Measurements from ENCODE around the gene ZBTB20.

ZBTB20 gene

DNA sequence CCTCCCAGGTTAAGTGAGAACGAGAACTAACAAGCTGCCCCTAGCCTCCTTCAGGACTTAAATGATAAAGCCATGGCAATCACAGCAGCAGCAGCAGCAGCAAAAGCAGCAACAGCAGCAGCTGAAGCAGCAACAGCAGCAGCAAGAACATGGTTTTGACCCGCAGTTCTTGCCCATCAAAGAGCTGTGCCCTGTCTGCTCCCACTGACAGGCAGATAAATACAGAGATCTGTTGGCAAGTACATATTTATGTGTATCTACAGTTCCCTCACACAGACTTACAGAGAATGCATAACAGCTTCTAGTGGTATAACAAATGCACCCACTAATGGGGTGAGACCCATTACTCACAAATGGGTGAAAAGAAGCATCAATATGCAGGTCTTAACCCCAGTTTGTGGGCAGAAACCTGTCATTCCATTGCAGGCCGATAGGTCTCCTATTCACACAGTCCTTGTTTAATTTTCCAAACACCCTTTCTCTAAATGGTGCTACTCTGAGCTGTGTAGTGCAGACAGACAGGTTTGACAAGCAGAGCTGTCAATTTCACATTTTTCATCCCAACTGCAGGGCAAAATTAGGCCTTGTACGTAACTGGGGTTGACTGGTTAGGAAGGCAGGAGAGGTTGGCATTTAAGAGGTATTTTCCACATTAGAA, 537.0 kb downstream of the ZBTB20 start:
- no peak for DNase-seq

- DNase-seq, result no peak
Observed at GRCh38 chr3:114608293-114608692, 538.8 kb downstream of the ZBTB20 start.

DNA sequence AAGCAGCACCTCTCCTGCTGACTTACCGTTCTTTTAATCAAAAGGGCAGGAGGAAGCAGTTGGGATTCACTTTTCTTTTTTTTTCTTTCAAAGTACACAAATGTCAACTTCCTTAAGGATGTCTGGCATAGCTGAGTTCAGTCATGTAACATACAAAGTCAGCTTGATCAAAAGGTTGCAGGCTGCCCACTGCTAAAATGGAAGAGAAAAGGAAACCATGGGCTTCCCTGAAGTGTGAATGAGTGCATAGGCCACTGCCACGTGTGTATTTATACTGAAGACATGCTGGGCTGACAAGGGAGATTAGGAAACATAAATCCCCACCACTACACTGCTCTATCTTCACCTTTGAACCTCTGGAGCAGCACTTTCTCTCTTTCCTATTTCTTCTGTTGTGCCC, 540.8 kb downstream of the ZBTB20 start:
- DNase-seq, result no peak

GRCh38 chr3:114600571-114600970, 546.5 kb downstream of the ZBTB20 start:
- DNase-seq, result no peak

DNA sequence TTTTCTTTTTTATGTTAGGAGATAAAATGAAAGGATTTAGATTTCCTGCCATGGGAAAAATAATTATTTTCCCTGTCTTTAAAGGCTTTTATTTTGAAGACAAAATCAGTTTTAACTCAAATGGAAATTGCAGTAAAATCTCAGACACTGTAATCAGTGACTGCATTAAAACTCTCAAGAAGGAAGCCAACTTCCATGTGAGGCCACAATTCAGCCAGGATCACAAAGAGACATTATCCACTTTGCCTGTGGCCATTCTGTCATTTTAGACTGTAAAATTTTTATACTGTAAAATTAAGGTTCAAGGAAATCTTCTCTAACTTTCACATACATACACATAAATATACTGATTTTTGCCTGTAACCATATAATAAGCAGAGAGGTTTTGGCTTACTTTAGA, 549.2 kb downstream of the ZBTB20 start:
- DNase-seq, result no peak

GRCh38 chr3:114597012-114597411, 550.1 kb downstream of the ZBTB20 start:
- no peak for DNase-seq

DNA sequence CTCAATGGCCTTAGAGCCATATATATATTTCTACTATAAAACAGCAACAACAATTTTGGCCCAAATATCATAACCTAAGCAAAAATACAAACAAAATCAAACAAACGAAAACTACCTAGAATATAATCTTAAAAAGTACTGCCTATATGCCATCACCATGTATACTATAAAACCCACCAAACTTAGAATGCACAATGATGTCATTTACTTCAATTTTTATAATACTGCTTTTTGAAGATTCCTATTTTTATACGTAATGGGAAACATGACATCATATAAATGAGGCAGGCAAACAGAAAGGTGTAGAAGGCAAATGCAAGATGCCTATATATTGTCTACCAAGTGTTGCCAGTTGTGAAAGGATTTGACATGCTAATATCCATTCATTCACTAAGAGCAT, 550.9 kb downstream of the ZBTB20 start:
- no peak for DNase-seq

DNA sequence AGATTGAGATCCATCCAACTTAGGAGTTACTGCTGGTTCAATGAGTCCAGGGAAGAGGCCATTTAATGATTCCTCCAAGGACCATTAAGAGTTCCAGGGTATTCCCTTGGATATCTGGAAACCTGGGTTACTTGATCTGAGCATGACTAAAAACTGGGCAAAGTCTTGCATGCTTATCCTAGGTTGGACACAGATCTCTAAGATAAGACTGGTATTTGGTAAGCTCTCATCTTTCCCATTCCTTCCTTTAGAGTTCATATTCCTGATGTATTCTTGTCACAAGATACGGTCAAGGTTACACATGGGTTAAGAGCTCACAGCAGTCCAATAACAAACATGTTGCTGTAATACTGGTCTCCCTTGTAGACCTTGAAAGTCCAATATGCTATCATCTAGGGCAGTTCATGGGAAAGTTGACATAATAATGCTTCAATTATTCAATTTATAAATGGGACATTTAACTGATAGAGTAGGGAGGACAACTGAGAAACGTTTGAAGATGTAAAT, 551.5 kb downstream of the ZBTB20 start:
- no peak for DNase-seq

DNA sequence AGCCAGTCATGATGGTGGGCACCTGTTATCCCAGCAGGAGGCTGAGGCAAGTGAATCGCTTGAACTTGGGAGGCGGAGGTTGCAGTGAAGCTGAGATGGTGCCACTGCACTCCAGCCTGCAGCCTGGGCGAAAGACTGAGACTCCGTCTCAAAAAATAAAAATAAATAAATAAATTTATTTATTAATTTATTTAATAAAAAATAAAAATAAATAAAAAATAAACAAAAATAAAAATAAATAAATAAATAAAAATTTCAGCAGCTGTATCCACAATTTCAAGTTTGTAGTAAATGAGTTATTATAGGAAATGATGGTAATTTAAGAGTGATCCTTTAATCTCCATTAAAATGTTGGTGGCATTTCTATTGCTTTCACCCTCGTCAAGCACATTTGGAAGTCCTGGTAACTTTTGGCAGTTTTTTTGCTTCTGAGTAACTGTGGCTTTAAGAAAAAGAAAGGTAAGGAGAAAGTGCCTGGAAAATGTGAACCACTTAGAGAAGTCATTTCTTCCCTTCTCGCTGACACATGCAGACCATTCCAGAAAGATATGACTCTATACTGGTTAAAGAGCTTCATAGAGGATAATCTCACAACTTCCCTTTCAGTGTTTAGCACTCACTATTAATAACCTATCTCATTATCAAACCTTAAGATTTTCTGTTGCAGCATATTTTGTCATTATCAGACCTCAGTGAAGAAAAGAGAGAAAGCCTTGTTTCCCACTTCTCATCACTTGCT, 556.6 kb downstream of the ZBTB20 start:
- DNase-seq, result no peak

- DNase-seq, result no peak
Observed at GRCh38 chr3:114587986-114588385, 559.1 kb downstream of the ZBTB20 start.

DNA sequence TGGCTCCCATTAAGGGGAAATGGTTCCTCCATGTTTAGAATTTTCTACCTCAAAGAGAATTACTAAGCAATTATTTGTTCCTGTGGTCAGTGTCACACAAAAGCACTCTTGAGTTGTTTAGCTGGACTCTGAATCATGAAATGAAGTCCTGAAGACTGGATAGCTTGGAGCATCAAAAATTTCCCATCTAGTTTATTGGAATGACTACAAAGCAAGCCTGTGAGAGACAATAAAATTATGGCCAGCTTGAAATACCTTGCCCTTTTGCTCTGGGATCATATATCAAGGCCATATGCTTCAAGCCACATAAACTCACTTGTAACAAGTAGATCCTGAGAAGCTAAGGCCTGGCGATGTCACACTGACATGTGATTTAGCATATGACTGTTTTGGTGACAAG, 561.0 kb downstream of the ZBTB20 start:
- no peak for DNase-seq

DNA sequence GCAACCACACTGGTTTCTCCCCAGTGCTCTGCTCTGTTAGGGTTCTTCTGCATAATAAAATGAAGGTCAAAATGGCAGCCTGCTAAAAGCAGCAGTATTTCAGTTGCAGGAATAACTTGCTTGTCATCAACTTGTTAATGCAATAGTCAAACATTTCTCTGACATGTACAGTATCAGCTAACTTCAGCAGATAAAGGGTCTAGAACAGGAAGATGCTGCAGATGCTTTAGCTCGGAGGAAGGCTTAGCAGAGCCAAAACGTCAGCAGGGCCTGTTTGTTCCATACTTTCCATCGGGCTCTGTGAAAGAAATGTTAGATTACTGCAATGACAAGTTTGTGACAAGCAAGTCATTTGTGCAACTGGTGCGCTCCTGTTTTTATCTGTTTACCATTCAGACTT, 561.4 kb downstream of the ZBTB20 start:
- no peak for DNase-seq

DNA sequence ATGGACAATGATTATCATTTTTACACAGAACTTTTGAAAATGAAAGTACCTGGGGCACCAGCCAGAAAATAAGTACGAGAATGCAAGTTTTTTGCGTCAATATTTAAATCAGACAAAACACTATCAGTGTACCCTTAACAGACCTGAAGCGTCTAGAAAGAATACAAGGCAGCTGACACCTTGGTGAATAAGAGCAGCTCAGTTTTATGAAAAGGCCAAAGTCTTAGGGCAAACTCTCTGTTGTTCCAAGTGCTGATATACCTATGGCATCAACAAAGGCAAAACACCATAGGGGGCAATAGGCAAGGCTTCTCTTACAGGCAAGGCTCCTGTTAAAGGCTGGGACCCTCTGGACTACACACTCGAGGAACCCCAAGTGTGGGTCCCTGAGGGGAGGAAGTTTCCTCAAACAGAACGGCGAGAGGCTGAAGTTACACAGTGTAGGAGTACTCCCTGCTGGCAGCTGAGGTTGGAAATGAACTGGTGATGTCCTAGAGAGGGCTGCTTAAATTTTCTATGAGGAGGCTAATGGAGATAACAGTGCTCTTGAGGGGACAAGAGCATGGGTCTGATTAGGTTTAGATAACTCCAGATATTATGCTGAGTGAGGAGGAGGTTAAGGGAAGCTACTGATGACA, 562.2 kb downstream of the ZBTB20 start:
- DNase-seq, result no peak

DNA sequence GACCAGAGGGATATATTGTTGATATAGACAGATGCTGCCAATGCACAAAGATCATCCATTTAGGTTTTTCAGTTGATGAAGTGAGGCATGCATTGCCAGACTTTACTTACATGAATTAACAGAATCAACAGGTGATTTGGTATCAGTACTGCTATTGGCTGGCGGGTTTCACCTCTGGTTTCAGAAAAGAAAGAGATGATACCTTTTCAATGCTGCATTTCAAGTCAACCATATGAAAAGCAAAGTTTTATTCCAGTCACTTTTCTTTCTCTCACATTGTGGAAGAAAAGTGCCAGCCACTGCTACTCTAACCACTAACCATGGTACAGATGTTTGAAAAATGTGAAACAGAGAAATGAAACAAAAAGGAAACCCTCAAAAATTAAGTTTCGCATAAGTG, 564.2 kb downstream of the ZBTB20 start:
- DNase-seq, result no peak

DNA sequence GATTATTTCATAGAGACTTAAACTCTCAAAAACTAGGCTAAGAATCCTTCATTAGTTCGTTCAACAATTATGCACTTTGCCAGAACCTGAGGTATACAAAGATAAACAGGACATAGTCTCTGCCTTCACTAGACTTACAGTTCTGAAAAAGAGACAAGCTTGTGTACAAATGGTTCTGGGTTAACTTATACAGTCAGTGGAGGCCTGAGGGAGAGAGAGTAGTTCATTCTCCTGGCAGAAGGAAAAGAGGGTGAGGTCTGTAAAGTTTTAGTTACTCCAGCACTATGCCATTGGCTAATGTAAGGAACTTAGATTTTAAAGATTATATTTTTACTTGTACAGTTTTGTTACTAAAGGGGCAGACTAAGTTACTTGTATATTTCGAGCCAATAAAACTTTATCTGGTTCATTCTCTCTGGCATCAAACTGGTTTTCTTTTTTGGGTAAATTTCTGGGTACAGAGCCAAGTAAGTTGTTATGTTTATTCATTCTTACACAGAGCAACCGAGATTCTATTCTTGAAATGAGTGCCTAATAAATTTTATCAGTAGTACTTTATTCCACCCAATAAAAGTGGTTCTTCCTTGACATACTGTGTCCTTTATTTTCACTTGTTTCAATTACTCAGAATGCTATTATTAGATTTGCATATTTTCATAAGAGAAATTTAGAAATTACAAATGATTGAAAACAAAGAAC, 574.6 kb downstream of the ZBTB20 start:
- no peak for DNase-seq

- DNase-seq, result no peak
Observed at GRCh38 chr3:114571363-114571762, 575.7 kb downstream of the ZBTB20 start.

DNA sequence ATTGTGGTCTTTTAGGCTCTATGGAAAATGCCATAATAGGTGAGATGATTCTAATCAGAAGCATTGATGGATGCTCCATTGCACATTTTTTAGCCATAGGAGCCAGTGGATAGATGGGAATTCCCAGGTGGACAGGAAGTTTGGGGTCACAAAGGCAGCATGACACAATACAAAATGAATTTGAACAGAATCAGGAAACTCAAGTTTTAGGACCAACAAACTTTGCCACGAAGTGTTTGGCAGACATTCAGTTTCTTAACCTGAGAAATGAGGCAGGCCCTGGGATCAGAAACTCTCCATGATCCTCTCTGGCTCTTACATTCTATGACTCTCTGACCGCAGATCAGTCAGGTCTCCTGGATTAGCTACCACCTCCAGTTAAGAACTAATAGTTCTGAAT, 577.9 kb downstream of the ZBTB20 start:
- DNase-seq, result no peak

DNA sequence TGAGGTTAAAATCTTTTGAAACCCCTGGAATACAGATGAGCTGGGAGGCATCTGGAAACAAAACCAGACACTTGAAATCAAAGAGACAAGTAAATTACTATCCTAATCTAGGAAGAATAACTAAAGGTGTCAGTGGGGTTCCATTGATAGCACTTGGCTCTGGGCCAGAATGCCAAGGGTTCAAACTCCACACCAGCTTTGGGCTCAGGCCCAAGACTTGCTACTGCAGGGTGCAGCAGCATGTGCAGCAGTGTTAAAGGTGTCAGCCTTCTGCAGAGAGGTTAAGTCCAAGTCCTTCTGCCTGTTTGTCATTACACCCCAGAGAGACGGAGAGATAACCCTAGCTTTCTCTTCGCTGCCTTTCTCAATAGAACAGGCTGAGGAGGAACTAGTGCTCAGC, 579.3 kb downstream of the ZBTB20 start:
- DNase-seq, result no peak

GRCh38 chr3:114566767-114567166, 580.3 kb downstream of the ZBTB20 start:
- no peak for DNase-seq

GRCh38 chr3:114566162-114566755, 580.8 kb downstream of the ZBTB20 start:
- DNase-seq, result no peak

GRCh38 chr3:114565216-114565615, 581.9 kb downstream of the ZBTB20 start:
- no peak for DNase-seq

DNA sequence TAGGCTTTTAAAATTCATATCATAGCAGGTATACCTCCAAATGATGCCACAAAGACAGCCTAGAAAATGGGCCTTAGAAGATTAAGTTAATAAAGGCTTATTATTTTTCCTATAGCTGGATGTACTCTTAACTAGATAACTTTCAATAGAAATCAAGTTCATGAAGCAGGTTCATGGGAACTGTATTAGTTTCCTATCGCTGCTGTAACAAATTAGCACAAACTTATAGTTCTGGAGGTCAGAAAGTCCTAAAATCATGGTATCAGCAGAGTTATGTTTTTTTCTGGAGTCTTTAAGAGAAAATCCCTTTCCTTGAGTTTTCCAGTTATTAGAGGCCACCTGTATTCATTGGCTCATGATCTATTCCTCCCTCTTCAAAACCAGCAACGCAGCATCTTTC, 583.4 kb downstream of the ZBTB20 start:
- DNase-seq, result no peak

GRCh38 chr3:114562557-114562956, 584.5 kb downstream of the ZBTB20 start:
- no peak for DNase-seq

Data from activated T-cell treated with anti-CD3 and anti-CD28 coated beads for 4 hours (primary cell).